ENCODE results near the gene LRRC15.

Gene LRRC15

DNA sequence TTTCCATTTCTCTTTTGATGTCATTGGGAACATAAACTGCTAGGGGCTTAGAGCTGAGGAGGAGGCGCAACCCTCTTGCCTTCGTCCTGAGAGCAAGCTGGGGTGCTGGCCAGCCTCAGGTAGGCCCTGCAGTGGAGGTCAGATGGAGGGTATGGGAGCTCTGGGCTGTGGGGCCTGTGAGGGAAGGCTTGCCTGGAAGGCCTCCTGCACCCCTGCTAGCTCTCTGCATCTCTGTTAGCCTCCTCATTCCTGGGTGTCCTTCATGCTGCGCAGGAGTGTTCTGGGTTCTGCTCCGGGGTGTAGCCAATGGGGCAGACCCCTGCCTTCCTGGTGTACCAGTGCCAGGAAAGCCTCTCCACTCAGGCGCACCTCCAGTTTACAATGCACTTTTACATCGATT is 17.7 kb upstream of the LRRC15 start:
- Histone ChIP-seq H3K36me3 (ENCODE audit: control insufficient read depth, low read length) (no peaks in the 10 kb centered on the region), H3K79me2 (ENCODE audit: control insufficient read depth, low read length) (no peaks in the 10 kb centered on the region), H3K4me2 (ENCODE audit: low read length) (no peak overlapping the region), H4K20me1 (ENCODE audit: control insufficient read depth, insufficient read depth, low read depth, low read length) (no peaks in the 10 kb centered on the region), H3K9me2 (replicated peaks; ENCODE audit: control insufficient read depth, low read length) (no peaks in the 10 kb centered on the region), H3F3A (ENCODE audit: control insufficient read depth, insufficient read depth) (no peaks in the 10 kb centered on the region), H3K4me3 (ENCODE audit: low read length) (no peak overlapping the region), H3K27me3 (ENCODE audit: control insufficient read depth, low read length) (0 out of 2 replicates have a peak, but pooled peaks cover 2% of the 10 kb centered on the region), H3K4me1 (ENCODE audit: control insufficient read depth, low read length) (no peaks in the 10 kb centered on the region), H3K27ac (ENCODE audit: low read depth, low read length) (no peak overlapping the region), H3K9me3 (ENCODE audit: control insufficient read depth, insufficient read depth, low read length) (no peaks in the 10 kb centered on the region)
- TF ChIP-seq, protein P1, sequence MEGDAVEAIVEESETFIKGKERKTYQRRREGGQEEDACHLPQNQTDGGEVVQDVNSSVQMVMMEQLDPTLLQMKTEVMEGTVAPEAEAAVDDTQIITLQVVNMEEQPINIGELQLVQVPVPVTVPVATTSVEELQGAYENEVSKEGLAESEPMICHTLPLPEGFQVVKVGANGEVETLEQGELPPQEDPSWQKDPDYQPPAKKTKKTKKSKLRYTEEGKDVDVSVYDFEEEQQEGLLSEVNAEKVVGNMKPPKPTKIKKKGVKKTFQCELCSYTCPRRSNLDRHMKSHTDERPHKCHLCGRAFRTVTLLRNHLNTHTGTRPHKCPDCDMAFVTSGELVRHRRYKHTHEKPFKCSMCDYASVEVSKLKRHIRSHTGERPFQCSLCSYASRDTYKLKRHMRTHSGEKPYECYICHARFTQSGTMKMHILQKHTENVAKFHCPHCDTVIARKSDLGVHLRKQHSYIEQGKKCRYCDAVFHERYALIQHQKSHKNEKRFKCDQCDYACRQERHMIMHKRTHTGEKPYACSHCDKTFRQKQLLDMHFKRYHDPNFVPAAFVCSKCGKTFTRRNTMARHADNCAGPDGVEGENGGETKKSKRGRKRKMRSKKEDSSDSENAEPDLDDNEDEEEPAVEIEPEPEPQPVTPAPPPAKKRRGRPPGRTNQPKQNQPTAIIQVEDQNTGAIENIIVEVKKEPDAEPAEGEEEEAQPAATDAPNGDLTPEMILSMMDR (IDR thresholded peaks at IDR 0.05; ENCODE audit: low read depth, low read length, poor library complexity, severe bottlenecking), result no peak
- no peak for TF ChIP-seq EZH2phosphoT487 (IDR thresholded peaks at IDR 0.05; ENCODE audit: borderline replicate concordance, low read length)

DNA sequence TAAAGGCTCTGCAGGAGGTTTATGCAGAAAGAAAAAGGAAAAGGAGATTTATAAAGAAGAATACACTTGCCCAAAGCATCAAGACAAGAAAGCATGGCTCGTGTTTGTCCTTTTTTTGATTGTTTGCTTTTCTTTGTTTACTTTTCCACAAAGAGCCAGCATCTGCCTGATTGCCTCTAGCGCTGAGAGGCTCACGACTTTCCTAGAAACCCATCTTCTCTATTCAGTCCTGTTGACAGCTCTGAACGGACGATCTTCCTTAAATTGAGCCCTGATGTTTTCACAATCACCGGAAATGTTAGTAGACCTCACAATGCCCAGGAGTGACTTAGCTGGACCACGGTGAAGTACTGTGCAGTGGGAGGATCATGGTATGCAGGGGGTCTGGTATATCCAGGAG is 17.1 kb upstream of the LRRC15 start:
- Histone ChIP-seq H4K20me1 (ENCODE audit: control insufficient read depth, insufficient read depth, low read depth, low read length) (no peaks in the 10 kb centered on the region), H3K27ac (ENCODE audit: low read depth, low read length) (no peak overlapping the region), H3K9me2 (replicated peaks; ENCODE audit: control insufficient read depth, low read length) (no peaks in the 10 kb centered on the region), H3K4me1 (ENCODE audit: control insufficient read depth, low read length) (no peaks in the 10 kb centered on the region), H3F3A (ENCODE audit: control insufficient read depth, insufficient read depth) (no peaks in the 10 kb centered on the region), H3K9me3 (ENCODE audit: control insufficient read depth, insufficient read depth, low read length) (no peaks in the 10 kb centered on the region), H3K36me3 (ENCODE audit: control insufficient read depth, low read length) (no peaks in the 10 kb centered on the region), H3K4me2 (ENCODE audit: low read length) (no peak overlapping the region), H3K27me3 (ENCODE audit: control insufficient read depth, low read length) (0 out of 2 replicates have a peak, but pooled peaks cover 2% of the 10 kb centered on the region), H3K79me2 (ENCODE audit: control insufficient read depth, low read length) (no peaks in the 10 kb centered on the region), H3K4me3 (ENCODE audit: low read length) (no peak overlapping the region)
- TF ChIP-seq, protein P1 (IDR thresholded peaks at IDR 0.05; ENCODE audit: low read depth, low read length, poor library complexity, severe bottlenecking), result no peak
- TF ChIP-seq EZH2phosphoT487 (IDR thresholded peaks at IDR 0.05; ENCODE audit: borderline replicate concordance, low read length), result no peak

GRCh38 chr3:194386066-194386465 is 16.5 kb upstream of the LRRC15 start:
- no peaks in the 10 kb centered on the region for H3K9me2 ChIP-seq (replicated peaks; ENCODE audit: control insufficient read depth, low read length)
- TF ChIP-seq EZH2phosphoT487 (IDR thresholded peaks at IDR 0.05; ENCODE audit: borderline replicate concordance, low read length), result no peak
- TF ChIP-seq, protein P1 (IDR thresholded peaks at IDR 0.05; ENCODE audit: low read depth, low read length, poor library complexity, severe bottlenecking), result no peak
- H3F3A ChIP-seq (ENCODE audit: control insufficient read depth, insufficient read depth), result no peaks in the 10 kb centered on the region
- H3K27ac ChIP-seq (ENCODE audit: low read depth, low read length), result no peak overlapping the region
- H3K4me1 ChIP-seq (ENCODE audit: control insufficient read depth, low read length), result no peaks in the 10 kb centered on the region
- no peaks in the 10 kb centered on the region for H3K9me3 ChIP-seq (ENCODE audit: control insufficient read depth, insufficient read depth, low read length)
- H3K36me3 ChIP-seq (ENCODE audit: control insufficient read depth, low read length), result no peaks in the 10 kb centered on the region
- no peak overlapping the region for H3K4me2 ChIP-seq (ENCODE audit: low read length)
- no peaks in the 10 kb centered on the region for H4K20me1 ChIP-seq (ENCODE audit: control insufficient read depth, insufficient read depth, low read depth, low read length)
- H3K4me3 ChIP-seq (ENCODE audit: low read length), result no peak overlapping the region
- no peaks in the 10 kb centered on the region for H3K79me2 ChIP-seq (ENCODE audit: control insufficient read depth, low read length)
- 0 out of 2 replicates have a peak, but pooled peaks cover 2% of the 10 kb centered on the region for H3K27me3 ChIP-seq (ENCODE audit: control insufficient read depth, low read length)

All from DOHH2 (cell line).